ENCODE data around the gene ZNF621. TPM values are rescaled to one million over a fixed set of nuclear protein-coding genes. Genes with fewer than 3 reads are reported as not detected.

Gene ZNF621
- total and polyA plus RNA-seq, 2 donors (not counting 1 experiment from before 2014, with no cell fraction given) = 23.1 to 23.3 TPM

DNA sequence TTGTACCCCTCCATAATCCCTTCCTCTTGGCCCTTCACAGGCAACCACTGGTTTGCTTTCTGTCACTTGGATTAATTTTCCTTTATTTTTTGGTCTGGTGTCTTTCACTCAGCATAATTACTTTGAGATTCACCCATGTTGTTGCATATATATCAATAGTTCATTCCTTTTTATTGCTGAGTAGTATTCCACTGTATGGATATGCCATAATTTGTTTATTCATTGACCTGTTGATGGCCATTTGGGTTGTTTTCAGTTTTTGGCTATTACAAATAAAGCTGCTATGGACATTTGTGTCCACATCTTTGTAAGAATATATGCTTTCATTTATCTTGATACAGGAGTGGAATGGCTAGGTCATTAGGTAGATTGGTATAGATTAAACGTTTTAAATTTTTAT, 5.9 kb upstream of the ZNF621 start:
- H3K4me3 ChIP-seq (replicated peaks in 1 of 4; ENCODE audit: control extremely low read depth in 1 of 4, insufficient read depth in 1 of 4, low read depth in 3 of 4, low read length in 4 of 4) = no peak overlapping the region
- no peaks in the 10 kb centered on the region for H3K79me2 ChIP-seq (ENCODE audit: control insufficient read depth, insufficient read depth, low read length)
- H3K36me3 ChIP-seq (ENCODE audit: control insufficient read depth, insufficient read depth, low read length) = no peaks in the 10 kb centered on the region
- no peak for TF ChIP-seq EZH2 (IDR thresholded peaks at IDR 0.05; ENCODE audit: low read length, missing control alignments)
- TF ChIP-seq, protein P1, sequence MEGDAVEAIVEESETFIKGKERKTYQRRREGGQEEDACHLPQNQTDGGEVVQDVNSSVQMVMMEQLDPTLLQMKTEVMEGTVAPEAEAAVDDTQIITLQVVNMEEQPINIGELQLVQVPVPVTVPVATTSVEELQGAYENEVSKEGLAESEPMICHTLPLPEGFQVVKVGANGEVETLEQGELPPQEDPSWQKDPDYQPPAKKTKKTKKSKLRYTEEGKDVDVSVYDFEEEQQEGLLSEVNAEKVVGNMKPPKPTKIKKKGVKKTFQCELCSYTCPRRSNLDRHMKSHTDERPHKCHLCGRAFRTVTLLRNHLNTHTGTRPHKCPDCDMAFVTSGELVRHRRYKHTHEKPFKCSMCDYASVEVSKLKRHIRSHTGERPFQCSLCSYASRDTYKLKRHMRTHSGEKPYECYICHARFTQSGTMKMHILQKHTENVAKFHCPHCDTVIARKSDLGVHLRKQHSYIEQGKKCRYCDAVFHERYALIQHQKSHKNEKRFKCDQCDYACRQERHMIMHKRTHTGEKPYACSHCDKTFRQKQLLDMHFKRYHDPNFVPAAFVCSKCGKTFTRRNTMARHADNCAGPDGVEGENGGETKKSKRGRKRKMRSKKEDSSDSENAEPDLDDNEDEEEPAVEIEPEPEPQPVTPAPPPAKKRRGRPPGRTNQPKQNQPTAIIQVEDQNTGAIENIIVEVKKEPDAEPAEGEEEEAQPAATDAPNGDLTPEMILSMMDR (conservative IDR thresholded peaks at IDR 0.05 in 1 of 2, IDR thresholded peaks at IDR 0.05 in 1 of 2; ENCODE audit: low read depth in 1 of 2, low read length in 2 of 2) = no peak
- no peak overlapping the region for H2AFZ ChIP-seq (ENCODE audit: low read length)
- no peaks in the 10 kb centered on the region for H4K20me1 ChIP-seq (ENCODE audit: control insufficient read depth, extremely low read depth, insufficient read depth, low read length)
- H3K9me3 ChIP-seq (ENCODE audit: control insufficient read depth, insufficient read depth, low read depth, low read length) = no peaks in the 10 kb centered on the region
- H3K27me3 ChIP-seq (ENCODE audit: control insufficient read depth, insufficient read depth, low read length) = no peaks in the 10 kb centered on the region
- DNase-seq (ENCODE audit: low read depth in 2 of 2) = no peak
- no peak overlapping the region for H3K4me2 ChIP-seq (ENCODE audit: extremely low read depth, insufficient read depth, low read length)
- no peak overlapping the region for H3K27ac ChIP-seq (ENCODE audit: insufficient read depth, low read length)
- H3K9ac ChIP-seq (ENCODE audit: insufficient read depth, low read length) = no peak overlapping the region
- H3K4me1 ChIP-seq (ENCODE audit: control insufficient read depth, extremely low read depth, insufficient read depth, low read length) = no peaks in the 10 kb centered on the region

DNA sequence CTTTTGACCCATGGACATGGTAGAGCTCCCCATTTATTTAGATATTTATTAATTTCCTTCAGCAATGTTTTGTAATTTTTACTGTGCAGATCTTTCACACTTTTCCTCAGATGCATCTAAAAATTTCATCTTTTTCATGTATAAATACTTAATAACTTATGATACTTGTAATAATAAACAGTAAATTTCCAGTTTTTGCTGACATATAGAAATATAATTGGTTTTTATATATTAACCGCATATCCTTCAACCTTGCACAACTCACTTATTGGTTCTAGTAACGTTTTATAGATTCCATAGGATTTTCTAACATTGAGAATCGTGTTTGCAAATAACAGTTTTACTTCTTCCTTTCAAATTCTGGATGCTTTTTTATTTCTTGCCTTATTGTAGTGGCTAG, 3.5 kb upstream of the ZNF621 start:
- no peaks in the 10 kb centered on the region for H4K20me1 ChIP-seq (ENCODE audit: control insufficient read depth, extremely low read depth, insufficient read depth, low read length)
- no peak overlapping the region for H3K9ac ChIP-seq (ENCODE audit: insufficient read depth, low read length)
- TF ChIP-seq, protein P1 (conservative IDR thresholded peaks at IDR 0.05 in 1 of 2, IDR thresholded peaks at IDR 0.05 in 1 of 2; ENCODE audit: low read depth in 1 of 2, low read length in 2 of 2) = no peak
- no peak for TF ChIP-seq EZH2 (IDR thresholded peaks at IDR 0.05; ENCODE audit: low read length, missing control alignments)
- DNase-seq (ENCODE audit: low read depth in 2 of 2) = no peak
- no peak overlapping the region for H3K27ac ChIP-seq (ENCODE audit: insufficient read depth, low read length)
- no peak overlapping the region for H3K4me2 ChIP-seq (ENCODE audit: extremely low read depth, insufficient read depth, low read length)
- no peaks in the 10 kb centered on the region for H3K27me3 ChIP-seq (ENCODE audit: control insufficient read depth, insufficient read depth, low read length)
- no peaks in the 10 kb centered on the region for H3K4me1 ChIP-seq (ENCODE audit: control insufficient read depth, extremely low read depth, insufficient read depth, low read length)
- no peaks in the 10 kb centered on the region for H3K36me3 ChIP-seq (ENCODE audit: control insufficient read depth, insufficient read depth, low read length)
- H2AFZ ChIP-seq (ENCODE audit: low read length) = no peak overlapping the region
- no peaks in the 10 kb centered on the region for H3K9me3 ChIP-seq (ENCODE audit: control insufficient read depth, insufficient read depth, low read depth, low read length)
- H3K79me2 ChIP-seq (ENCODE audit: control insufficient read depth, insufficient read depth, low read length) = peaks cover 2% of the 10 kb centered on the region
- H3K4me3 ChIP-seq (replicated peaks in 1 of 4; ENCODE audit: control extremely low read depth in 1 of 4, insufficient read depth in 1 of 4, low read depth in 3 of 4, low read length in 4 of 4) = no peak overlapping the region

DNA sequence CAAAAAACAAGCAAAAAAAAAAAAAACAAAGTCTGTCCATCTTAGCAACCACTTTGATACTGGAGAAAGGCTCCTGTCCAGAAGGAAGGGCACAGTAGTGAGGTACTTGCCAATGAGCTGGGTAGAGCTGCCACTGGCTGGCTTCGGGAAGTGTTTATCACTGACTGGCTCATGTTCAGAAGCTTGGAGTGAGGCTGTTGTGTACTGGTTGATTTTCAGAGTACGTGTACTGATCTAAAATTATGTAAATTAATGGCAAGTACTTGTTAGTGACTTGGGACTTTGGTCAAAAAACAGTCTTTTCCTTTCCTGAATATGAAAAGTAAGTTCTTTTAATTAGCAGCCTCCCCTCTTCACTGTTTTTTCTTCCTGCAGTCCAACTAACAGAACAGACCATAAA, 979 bp upstream of the ZNF621 start:
- TF ChIP-seq EZH2 (IDR thresholded peaks at IDR 0.05; ENCODE audit: low read length, missing control alignments) = no peak
- TF ChIP-seq, protein P1 (conservative IDR thresholded peaks at IDR 0.05 in 1 of 2, IDR thresholded peaks at IDR 0.05 in 1 of 2; ENCODE audit: low read depth in 1 of 2, low read length in 2 of 2) = no peak
- Histone ChIP-seq H4K20me1 (ENCODE audit: control insufficient read depth, extremely low read depth, insufficient read depth, low read length) (no peaks in the 10 kb centered on the region), H3K36me3 (ENCODE audit: control insufficient read depth, insufficient read depth, low read length) (peaks cover 5% of the 10 kb centered on the region), H3K4me2 (ENCODE audit: extremely low read depth, insufficient read depth, low read length) (no peak overlapping the region), H3K4me1 (ENCODE audit: control insufficient read depth, extremely low read depth, insufficient read depth, low read length) (no peaks in the 10 kb centered on the region), H2AFZ (ENCODE audit: low read length) (no peak overlapping the region), H3K9me3 (ENCODE audit: control insufficient read depth, insufficient read depth, low read depth, low read length) (no peaks in the 10 kb centered on the region), H3K27ac (ENCODE audit: insufficient read depth, low read length) (no peak overlapping the region), H3K27me3 (ENCODE audit: control insufficient read depth, insufficient read depth, low read length) (no peaks in the 10 kb centered on the region), H3K4me3 (replicated peaks in 1 of 4; ENCODE audit: control extremely low read depth in 1 of 4, insufficient read depth in 1 of 4, low read depth in 3 of 4, low read length in 4 of 4) (no peak overlapping the region), H3K9ac (ENCODE audit: insufficient read depth, low read length) (no peak overlapping the region), H3K79me2 (ENCODE audit: control insufficient read depth, insufficient read depth, low read length) (peaks cover 2% of the 10 kb centered on the region)
- no peak for DNase-seq (ENCODE audit: low read depth in 2 of 2)
